ENCODE measurements around the gene SNAPC4. TPM values are rescaled to one million over a fixed set of nuclear protein-coding genes. Genes with fewer than 3 reads are reported as not detected.

The SNAPC4 gene
- total and polyA plus RNA-seq, 9 of the 15 experiments (the other 6 are each of a cell fraction or from before 2014, with no cell fraction given) = 0.21 to 21.8 (median 8.8) TPM

DNA sequence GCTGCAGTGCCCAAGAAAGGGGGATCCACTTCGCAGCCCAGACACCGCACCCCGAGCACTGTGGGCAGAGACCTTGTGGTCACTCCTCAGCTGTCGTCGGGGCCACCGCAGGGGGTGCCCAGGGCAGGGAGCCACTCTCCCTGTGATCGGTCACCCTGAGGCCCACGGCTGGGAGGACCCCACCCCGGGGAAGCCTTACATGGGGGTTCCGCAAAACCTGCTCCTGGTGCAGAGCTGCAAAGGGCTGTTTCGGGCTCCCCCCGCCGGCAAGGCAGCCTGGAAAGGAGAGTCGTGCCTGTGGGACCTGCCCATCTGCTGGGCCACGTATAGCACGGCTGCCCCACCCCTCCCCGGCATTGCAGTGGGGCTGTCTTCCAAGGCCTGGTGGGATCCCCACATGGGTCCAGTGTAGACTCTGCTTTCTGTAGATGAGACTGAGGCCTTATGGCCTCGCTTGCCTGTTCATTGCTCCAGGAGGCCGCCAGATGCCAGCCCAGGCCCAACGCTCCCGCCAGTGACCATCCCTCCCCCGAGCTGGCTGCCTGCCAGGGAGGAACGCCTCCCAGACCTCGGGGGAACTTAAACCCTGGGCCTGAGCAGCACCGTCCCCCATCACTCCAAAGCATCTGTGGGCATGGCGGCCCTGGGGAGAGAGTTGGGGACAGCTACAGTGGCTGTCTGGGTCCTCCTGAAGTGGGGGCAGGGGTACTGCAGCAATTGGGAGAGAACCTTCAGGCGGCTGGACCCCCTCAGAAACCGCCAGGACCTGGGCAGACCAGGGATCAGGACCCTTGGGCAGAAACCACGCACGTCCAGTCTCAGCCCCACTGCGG is 34.8 kb downstream of the SNAPC4 start:
- Histone ChIP-seq H3K9me1 (ENCODE audit: control insufficient read depth, insufficient read depth, low read length) (no peaks in the 10 kb centered on the region), H3K4me3 (no peak overlapping the region), H2AFZ (ENCODE audit: low read depth, low read length) (no peak overlapping the region), H4K20me1 (replicated peaks; ENCODE audit: control insufficient read depth, insufficient read depth, low read length) (no peaks in the 10 kb centered on the region), H3K79me2 (ENCODE audit: control insufficient read depth, insufficient read depth, low read length) (no peaks in the 10 kb centered on the region; the same call in 2 of the 3 replicates), H3K27me3 (ENCODE audit: control insufficient read depth in 2 of 2, insufficient read depth in 2 of 2, low read length in 2 of 2) (no peaks in the 10 kb centered on the region), H3K27ac (ENCODE audit: extremely low read depth, low read depth, low read length) (no peak overlapping the region), H3K4me1 (replicated peaks in 1 of 2; ENCODE audit: control insufficient read depth in 2 of 2, insufficient read depth in 2 of 2, low read length in 2 of 2) (peaks cover 11 to 91% of the 10 kb centered on the region in 2 experiments), H3K9me3 (replicated peaks; ENCODE audit: control insufficient read depth, insufficient read depth, low read depth, low read length) (no peaks in the 10 kb centered on the region), H3K4me2 (ENCODE audit: insufficient read depth, low read length) (no peak overlapping the region), H3K36me3 (ENCODE audit: control insufficient read depth, insufficient read depth, low read length) (peaks cover 48% of the 10 kb centered on the region; the same call in 1 of the 3 replicates), H3K9ac (ENCODE audit: insufficient read depth in 1 of 2, low read depth in 2 of 2, low read length in 2 of 2) (peak overlapping the region in 1 of 2 experiments; percentile 66; a peak in 2 of 4 replicates)
- DNase-seq (ENCODE audit: extremely low read depth in 1 of 4, low spot score in 3 of 4) = peak; percentile 56 to 63 (median 62)
- intact Hi-C loops (cut with micrococcal nuclease) = loop anchor here (1.0 kb wide), 1 partner anchor 35 kb away; the partner anchor contains the start of gene SNAPC4
- ChIA-PET POLR2A (interaction anchor here (0.6 to 1.4 kb wide), 3 partner anchors 48 to 1955 kb away, joined by 3 read pairs; partner anchors contain the start of gene EGFL7), CTCF (ENCODE audit: low intra/inter-chr PET ratio) (no interaction called here)
- 58% methylated on average over 25 of the region's 31 CpGs for WGBS (ENCODE audit: insufficient coverage, low coverage, missing lambda C conversion rate)
- BruUV-seq (replicated peaks) = no TSS peak
- FAIRE-seq = peak; percentile 44
- peak; percentile 1; the same call in 2 of the 3 replicates for ATAC-seq
- in situ Hi-C loops (cut with MboI) = no loop called here
- TF ChIP-seq, protein P1, sequence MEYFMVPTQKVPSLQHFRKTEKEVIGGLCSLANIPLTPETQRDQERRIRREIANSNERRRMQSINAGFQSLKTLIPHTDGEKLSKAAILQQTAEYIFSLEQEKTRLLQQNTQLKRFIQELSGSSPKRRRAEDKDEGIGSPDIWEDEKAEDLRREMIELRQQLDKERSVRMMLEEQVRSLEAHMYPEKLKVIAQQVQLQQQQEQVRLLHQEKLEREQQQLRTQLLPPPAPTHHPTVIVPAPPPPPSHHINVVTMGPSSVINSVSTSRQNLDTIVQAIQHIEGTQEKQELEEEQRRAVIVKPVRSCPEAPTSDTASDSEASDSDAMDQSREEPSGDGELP (CRISPR knock-in tag; IDR thresholded peaks at IDR 0.05; ENCODE audit: borderline replicate concordance) = 0 out of 2 replicates have a peak, but pooled peaks have one; percentile 10
- peak; percentile 66 for TF ChIP-seq POLR2G (IDR thresholded peaks at IDR 0.05; ENCODE audit: low read depth, low read length)
- no peak for TF ChIP-seq COPS2 (conservative IDR thresholded peaks at IDR 0.05)
- TF ChIP-seq, protein P2, sequence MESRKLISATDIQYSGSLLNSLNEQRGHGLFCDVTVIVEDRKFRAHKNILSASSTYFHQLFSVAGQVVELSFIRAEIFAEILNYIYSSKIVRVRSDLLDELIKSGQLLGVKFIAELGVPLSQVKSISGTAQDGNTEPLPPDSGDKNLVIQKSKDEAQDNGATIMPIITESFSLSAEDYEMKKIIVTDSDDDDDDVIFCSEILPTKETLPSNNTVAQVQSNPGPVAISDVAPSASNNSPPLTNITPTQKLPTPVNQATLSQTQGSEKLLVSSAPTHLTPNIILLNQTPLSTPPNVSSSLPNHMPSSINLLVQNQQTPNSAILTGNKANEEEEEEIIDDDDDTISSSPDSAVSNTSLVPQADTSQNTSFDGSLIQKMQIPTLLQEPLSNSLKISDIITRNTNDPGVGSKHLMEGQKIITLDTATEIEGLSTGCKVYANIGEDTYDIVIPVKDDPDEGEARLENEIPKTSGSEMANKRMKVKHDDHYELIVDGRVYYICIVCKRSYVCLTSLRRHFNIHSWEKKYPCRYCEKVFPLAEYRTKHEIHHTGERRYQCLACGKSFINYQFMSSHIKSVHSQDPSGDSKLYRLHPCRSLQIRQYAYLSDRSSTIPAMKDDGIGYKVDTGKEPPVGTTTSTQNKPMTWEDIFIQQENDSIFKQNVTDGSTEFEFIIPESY (CRISPR knock-in tag; IDR thresholded peaks at IDR 0.05) = peak; percentile 95
- TF ChIP-seq, protein P3, sequence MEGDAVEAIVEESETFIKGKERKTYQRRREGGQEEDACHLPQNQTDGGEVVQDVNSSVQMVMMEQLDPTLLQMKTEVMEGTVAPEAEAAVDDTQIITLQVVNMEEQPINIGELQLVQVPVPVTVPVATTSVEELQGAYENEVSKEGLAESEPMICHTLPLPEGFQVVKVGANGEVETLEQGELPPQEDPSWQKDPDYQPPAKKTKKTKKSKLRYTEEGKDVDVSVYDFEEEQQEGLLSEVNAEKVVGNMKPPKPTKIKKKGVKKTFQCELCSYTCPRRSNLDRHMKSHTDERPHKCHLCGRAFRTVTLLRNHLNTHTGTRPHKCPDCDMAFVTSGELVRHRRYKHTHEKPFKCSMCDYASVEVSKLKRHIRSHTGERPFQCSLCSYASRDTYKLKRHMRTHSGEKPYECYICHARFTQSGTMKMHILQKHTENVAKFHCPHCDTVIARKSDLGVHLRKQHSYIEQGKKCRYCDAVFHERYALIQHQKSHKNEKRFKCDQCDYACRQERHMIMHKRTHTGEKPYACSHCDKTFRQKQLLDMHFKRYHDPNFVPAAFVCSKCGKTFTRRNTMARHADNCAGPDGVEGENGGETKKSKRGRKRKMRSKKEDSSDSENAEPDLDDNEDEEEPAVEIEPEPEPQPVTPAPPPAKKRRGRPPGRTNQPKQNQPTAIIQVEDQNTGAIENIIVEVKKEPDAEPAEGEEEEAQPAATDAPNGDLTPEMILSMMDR (IDR thresholded peaks at IDR 0.05 in 2 of 3, conservative IDR thresholded peaks at IDR 0.05 in 1 of 3; ENCODE audit: insufficient read depth in 2 of 3, low read depth in 1 of 3, low read length in 3 of 3) = 0 out of 6 replicates have a peak, but pooled peaks of 1 of the 3 experiments have one; percentile 5
- TF ChIP-seq, protein P4, sequence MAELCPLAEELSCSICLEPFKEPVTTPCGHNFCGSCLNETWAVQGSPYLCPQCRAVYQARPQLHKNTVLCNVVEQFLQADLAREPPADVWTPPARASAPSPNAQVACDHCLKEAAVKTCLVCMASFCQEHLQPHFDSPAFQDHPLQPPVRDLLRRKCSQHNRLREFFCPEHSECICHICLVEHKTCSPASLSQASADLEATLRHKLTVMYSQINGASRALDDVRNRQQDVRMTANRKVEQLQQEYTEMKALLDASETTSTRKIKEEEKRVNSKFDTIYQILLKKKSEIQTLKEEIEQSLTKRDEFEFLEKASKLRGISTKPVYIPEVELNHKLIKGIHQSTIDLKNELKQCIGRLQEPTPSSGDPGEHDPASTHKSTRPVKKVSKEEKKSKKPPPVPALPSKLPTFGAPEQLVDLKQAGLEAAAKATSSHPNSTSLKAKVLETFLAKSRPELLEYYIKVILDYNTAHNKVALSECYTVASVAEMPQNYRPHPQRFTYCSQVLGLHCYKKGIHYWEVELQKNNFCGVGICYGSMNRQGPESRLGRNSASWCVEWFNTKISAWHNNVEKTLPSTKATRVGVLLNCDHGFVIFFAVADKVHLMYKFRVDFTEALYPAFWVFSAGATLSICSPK (IDR thresholded peaks at IDR 0.05; ENCODE audit: borderline replicate concordance) = no peak
- TF ChIP-seq WHSC1 (IDR thresholded peaks at IDR 0.05; ENCODE audit: low read length) = no peak
- no peak for TF ChIP-seq CBX1 (IDR thresholded peaks at IDR 0.05; ENCODE audit: low read depth)
- TF ChIP-seq HIVEP1 (CRISPR knock-in tag; IDR thresholded peaks at IDR 0.05) = no peak
- TF ChIP-seq ZSCAN29 (IDR thresholded peaks at IDR 0.05) = 0 out of 2 replicates have a peak, but pooled peaks have one; percentile 21
- TF ChIP-seq LARP7 (IDR thresholded peaks at IDR 0.05) = no peak
- 0 out of 2 replicates have a peak, but pooled peaks have one; percentile 16 for TF ChIP-seq ZFX (CRISPR knock-in tag; IDR thresholded peaks at IDR 0.05)
- no peak for TF ChIP-seq DIDO1 (tag; IDR thresholded peaks at IDR 0.05; ENCODE audit: low read depth)
